ENCODE data around the gene SLC16A10. TPM values are rescaled to one million over a fixed set of nuclear protein-coding genes. Genes with fewer than 3 reads are reported as not detected.

The SLC16A10 gene
- total RNA-seq, 4 donors from 2014 or later: 35.6 to 50.9 (median 43.9) TPM

DNA sequence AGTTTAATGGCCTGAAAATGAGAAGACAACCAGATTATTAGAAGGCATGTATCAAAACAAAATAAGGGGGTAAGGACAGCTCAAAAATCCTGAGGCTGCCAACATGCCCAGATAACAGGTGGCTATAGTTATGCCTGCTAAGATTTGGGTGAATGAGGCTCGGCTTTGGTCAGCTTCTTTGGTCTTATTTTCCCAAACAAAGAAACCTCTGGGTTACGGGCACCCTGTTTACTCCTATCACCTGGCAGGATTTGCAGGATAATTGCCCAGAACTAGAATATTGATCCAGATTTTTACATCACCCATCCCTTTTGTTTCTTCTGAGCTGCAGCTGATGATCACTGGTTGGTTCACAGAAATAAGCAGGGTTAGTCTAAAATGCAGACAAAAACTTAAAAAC is 74.3 kb downstream of the SLC16A10 start:
- no peak overlapping the region for H3K4me3 ChIP-seq (ENCODE audit: low read depth, poor library complexity, severe bottlenecking)
- intact Hi-C loops (cut with DNase I; ENCODE audit: low total_unique reads): no loop called here
- TF ChIP-seq CTCF (IDR thresholded peaks at IDR 0.05) (no peak), POLR2A (IDR thresholded peaks at IDR 0.05) (no peak)
- 88 to 98% methylated on average over 2 of the region's 2 CpGs for WGBS, 2 donors
- no peak for DNase-seq (ENCODE audit: low spot score in 2 of 2)

GRCh38 chr6:111162504-111162903 is 75.2 kb downstream of the SLC16A10 start:
- intact Hi-C loops (cut with DNase I; ENCODE audit: low total_unique reads): no loop called here
- TF ChIP-seq POLR2A (IDR thresholded peaks at IDR 0.05): no peak
- TF ChIP-seq CTCF (IDR thresholded peaks at IDR 0.05): no peak
- H3K4me3 ChIP-seq (ENCODE audit: low read depth, poor library complexity, severe bottlenecking): no peak overlapping the region
- no peak for DNase-seq (ENCODE audit: low spot score in 2 of 2)

DNA sequence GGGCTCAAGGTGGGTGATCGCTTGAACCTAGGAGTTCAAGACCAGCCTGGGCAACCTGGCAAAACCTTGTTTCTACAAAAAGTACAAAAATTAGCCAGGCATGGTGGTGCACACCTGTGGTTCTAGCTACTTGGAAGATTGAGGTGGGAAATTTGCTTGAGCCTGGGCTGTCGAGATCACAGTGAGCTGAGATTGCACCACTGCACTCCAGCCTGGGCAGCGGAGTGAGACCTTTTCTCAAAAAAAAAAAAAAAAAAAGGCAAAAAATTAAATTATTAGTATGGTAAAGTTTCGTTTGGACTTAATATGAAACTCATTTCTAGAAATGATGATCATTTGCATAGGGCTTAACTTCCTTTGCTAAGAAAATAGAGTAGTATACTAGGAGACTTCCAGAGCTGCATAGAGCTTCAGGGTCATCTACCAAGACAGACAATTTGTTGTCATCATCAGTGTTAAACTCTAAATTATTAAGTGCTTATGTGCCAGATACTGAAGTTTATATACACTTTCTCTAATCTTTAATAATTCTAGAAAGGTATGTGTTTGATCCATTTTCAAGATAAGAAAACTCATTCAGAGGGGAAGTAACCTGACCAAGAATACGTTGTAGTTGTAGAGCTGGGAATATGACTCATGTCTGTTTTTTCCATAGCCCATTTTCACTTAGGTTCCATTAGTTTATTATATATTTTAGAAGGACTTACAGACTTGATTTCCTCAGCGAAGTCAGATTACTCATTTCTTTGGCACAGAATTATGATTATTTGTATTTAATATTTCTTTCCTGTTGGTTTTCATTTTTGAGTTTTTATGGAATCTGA is 84.5 kb downstream of the SLC16A10 start:
- WGBS, 2 donors: 71 to 81% methylated on average over 6 of the region's 6 CpGs
- H3K4me3 ChIP-seq (ENCODE audit: low read depth, poor library complexity, severe bottlenecking): no peak overlapping the region
- no peak for TF ChIP-seq CTCF (IDR thresholded peaks at IDR 0.05)
- no peak for TF ChIP-seq POLR2A (IDR thresholded peaks at IDR 0.05)
- intact Hi-C loops (cut with DNase I; ENCODE audit: low total_unique reads): no loop called here
- no peak for DNase-seq (ENCODE audit: low spot score in 2 of 2)

DNA sequence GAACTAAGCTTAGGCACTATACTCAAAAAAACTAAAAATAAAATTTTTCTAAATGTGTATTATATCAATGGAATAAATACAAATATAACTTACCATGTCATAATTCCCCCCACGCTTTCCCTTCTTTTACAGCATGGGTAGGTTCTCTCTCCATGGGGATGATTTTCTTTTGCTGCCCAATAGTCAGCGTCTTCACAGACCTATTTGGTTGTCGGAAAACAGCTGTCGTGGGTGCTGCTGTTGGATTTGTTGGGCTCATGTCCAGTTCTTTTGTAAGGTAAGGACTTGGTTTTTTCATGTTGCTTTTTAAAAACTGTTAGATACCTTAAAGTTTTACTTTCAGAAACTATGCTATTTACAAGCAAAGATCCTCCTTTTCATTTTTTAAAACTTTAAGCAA is 85.3 kb downstream of the SLC16A10 start:
- H3K4me3 ChIP-seq (ENCODE audit: low read depth, poor library complexity, severe bottlenecking): no peak overlapping the region
- intact Hi-C loops (cut with DNase I; ENCODE audit: low total_unique reads): no loop called here
- TF ChIP-seq POLR2A (IDR thresholded peaks at IDR 0.05): no peak
- no peak for TF ChIP-seq CTCF (IDR thresholded peaks at IDR 0.05)
- no peak for DNase-seq (ENCODE audit: low spot score in 2 of 2)
- 90 to 92% methylated on average over 4 of the region's 4 CpGs for WGBS, 2 donors

DNA sequence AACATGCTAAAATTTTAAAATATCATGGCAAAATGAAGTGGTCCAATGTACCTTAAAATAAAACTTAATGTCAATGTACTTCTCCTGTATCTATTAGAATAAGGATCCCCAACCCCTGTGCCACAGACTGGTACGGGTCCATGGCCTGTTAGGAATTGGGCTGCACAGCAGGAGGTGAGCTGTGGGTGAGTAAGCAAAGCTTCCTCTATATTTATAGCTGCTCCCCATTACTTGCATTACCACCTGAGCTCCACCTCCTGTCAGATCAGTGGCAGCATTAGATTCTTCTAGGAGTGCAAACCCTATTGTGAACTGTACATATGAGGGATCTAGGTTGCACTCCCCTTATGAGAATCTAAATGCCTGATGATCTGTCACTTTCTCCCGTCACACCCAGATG is 86.0 kb downstream of the SLC16A10 start:
- TF ChIP-seq POLR2A (IDR thresholded peaks at IDR 0.05) (no peak), CTCF (IDR thresholded peaks at IDR 0.05) (no peak)
- no peak overlapping the region for H3K4me3 ChIP-seq (ENCODE audit: low read depth, poor library complexity, severe bottlenecking)
- WGBS, 2 donors: 79 to 82% methylated on average over 2 of the region's 2 CpGs
- intact Hi-C loops (cut with DNase I; ENCODE audit: low total_unique reads): no loop called here
- DNase-seq (ENCODE audit: low spot score in 2 of 2): no peak

DNA sequence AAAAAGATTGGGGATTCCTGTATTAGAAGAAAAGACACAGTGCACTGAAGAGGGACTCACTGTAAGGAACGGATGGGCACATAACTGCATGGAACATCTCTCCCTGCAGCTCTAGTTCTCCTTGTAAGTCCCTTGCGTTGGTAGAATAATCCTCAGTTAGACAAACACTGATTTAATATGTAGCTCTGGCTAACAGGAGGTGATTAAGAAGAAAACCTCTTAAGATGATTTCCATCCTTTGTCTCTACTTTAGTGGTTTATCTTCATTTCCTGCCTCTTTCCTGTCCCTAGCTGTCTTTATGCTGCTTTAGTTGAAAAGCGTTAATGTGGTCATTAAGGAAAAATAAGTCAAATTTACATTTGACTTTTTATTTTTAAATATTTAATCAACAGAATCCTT is 86.6 kb downstream of the SLC16A10 start:
- intact Hi-C loops (cut with DNase I; ENCODE audit: low total_unique reads): no loop called here
- TF ChIP-seq POLR2A (IDR thresholded peaks at IDR 0.05) (no peak), CTCF (IDR thresholded peaks at IDR 0.05) (no peak)
- DNase-seq (ENCODE audit: low spot score in 2 of 2): no peak
- no peak overlapping the region for H3K4me3 ChIP-seq (ENCODE audit: low read depth, poor library complexity, severe bottlenecking)
- WGBS, 2 donors: 70 to 71% methylated on average over 3 of the region's 3 CpGs

Data from lower leg skin (tissue), 4 donors.